DMS114 treated with DMSO at 0.1 percent for 48 hours (cell line): Measurements from ENCODE around the gene NUP205.

Experiments used
- DNase-seq: peaks from one replicate; lab custom pipeline; 2025; ENCODE audit not compliant: unreplicated experiment; lab: John Stamatoyannopoulos, UW

Gene NUP205, protein sequence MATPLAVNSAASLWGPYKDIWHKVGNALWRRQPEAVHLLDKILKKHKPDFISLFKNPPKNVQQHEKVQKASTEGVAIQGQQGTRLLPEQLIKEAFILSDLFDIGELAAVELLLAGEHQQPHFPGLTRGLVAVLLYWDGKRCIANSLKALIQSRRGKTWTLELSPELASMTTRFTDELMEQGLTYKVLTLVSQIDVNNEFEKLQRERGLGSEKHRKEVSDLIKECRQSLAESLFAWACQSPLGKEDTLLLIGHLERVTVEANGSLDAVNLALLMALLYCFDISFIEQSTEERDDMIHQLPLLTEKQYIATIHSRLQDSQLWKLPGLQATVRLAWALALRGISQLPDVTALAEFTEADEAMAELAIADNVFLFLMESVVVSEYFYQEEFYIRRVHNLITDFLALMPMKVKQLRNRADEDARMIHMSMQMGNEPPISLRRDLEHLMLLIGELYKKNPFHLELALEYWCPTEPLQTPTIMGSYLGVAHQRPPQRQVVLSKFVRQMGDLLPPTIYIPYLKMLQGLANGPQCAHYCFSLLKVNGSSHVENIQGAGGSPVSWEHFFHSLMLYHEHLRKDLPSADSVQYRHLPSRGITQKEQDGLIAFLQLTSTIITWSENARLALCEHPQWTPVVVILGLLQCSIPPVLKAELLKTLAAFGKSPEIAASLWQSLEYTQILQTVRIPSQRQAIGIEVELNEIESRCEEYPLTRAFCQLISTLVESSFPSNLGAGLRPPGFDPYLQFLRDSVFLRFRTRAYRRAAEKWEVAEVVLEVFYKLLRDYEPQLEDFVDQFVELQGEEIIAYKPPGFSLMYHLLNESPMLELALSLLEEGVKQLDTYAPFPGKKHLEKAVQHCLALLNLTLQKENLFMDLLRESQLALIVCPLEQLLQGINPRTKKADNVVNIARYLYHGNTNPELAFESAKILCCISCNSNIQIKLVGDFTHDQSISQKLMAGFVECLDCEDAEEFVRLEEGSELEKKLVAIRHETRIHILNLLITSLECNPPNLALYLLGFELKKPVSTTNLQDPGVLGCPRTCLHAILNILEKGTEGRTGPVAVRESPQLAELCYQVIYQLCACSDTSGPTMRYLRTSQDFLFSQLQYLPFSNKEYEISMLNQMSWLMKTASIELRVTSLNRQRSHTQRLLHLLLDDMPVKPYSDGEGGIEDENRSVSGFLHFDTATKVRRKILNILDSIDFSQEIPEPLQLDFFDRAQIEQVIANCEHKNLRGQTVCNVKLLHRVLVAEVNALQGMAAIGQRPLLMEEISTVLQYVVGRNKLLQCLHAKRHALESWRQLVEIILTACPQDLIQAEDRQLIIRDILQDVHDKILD (N-terminal part only)

GRCh38 chr7:135557455-135558336, at the start of gene NUP205:
NUP205 (plus strand) TSS chr7:135557917; CDS start chr7:135557945, 28 bp downstream.
- peak; percentile 80 for DNase-seq

DNA sequence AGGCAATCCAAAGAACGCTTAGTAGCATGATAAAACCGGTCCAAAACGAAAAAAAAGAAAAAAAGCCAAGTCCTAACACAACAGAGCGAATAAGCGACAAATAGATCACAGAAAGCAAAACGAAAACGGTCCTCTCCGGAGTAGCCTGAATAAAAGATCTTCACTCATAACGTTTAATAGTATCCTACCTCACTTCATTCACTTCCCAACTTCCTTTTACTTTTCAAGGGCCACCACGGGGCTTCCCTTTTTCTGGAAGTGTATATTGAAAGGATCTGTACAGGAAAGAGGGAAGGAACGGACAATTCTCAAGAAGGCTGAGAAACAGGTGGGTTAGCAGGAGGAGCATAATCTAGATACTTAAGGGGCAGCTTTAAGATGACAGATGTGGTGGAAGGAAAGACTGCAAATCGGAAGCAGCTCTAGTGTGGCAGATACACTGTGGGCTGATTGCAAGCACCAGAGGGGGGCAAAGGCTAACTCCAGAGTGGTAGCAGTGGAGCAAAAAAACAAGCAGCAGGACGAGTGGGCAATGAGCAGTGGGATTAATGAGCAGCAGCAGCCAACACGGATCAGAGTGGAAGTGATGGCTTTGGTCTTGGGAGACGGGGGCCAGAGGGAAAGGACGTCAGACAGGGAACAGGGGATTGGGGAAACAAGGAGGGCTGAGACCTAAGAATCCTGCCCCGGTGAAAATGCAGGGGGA, 48.7 kb upstream of the NUP205 start:
- DNase-seq: peak; percentile 37

DNA sequence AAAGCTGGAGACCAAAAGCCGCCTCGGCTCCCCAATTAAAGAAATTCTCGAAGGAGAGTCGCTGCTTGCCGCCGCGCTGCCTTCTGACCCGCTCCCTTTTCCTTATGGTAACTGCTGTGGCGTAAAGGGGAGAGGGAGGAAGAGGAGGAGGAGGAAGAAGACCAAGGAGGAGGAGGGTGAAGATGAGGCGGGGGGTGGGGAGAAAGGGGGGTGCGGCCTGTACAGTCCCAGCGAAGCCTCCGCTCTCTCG, 48.2 kb upstream of the NUP205 start:
- no peak for DNase-seq

- peak; percentile 93 for DNase-seq
Observed at GRCh38 chr7:135509839-135510591, 47.7 kb upstream of the NUP205 start, which contains the start of gene CNOT4. CNOT4 (minus strand) TSS chr7:135510102; CDS start chr7:135438331, 71,771 bp downstream.

GRCh38 chr7:135510592-135511183, 47.0 kb upstream of the NUP205 start:
- DNase-seq: no peak

GRCh38 chr7:135512135-135512887, 45.4 kb upstream of the NUP205 start:
- DNase-seq: peak; percentile 69

GRCh38 chr7:135514856-135515255, 42.9 kb upstream of the NUP205 start:
- DNase-seq: no peak

GRCh38 chr7:135517060-135517459, 40.7 kb upstream of the NUP205 start:
- DNase-seq: no peak

GRCh38 chr7:135518748-135519147, 39.0 kb upstream of the NUP205 start:
- DNase-seq: no peak

DNA sequence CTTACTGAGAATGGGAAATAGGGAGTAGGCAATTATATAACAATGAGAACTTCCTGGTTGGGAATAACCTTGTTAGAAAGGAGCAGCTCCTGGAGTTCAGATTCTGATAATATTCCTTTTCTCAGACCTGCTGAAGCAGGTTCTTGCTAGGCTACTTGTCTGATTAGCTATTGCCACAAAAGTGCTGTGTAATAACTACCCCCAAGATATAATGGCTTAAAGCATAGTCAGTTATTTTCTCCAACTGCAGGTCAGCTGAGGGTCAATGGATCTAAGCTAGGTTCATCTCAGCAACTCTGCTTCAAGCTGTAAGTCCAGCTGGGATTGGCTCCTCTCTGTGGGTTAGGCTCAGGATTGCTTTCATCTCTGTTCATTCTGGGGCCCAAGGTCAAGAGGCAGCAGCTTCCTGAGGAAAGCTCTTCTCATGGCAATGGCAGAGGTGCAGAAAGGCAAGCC, 38.5 kb upstream of the NUP205 start:
- DNase-seq: no peak

DNA sequence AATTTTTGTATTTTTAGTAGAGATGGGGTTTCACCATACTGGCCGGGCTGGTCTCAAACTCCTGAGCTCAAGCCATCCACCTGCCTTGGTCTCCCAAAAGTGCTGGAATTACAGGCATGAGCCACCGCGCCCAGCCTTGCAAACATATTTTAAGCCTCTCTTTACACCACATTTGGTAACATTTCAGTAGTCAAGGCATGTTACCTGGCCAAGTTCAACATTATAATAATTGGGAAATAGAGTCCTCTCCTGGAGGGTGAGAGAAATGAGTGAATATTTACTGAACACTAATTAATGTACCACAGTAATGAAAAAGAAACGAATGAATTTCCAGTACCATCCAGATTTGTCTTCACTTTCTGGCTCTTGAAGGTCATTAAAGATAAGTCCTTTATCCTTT, 37.8 kb upstream of the NUP205 start:
- no peak for DNase-seq

DNA sequence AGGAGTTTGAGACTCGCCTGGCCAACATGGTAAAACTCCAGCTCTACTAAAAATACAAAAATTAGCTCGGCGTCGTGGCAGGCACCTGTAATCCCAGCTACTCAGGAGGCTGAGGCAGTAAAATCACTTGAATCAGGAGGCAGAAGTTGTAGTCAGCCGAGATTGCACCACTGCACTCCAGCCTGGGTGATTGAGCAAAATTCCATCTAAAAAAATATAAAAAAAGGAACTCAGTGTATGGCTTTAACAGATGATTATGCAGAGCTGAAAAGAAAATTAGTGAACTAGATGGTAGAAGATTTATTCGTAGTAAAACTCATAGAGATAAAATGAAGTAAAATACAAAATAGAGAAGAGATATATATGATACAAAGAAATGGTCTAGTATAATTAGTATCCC, 35.2 kb upstream of the NUP205 start:
- DNase-seq: no peak

GRCh38 chr7:135523146-135523545, 34.6 kb upstream of the NUP205 start:
- no peak for DNase-seq

DNA sequence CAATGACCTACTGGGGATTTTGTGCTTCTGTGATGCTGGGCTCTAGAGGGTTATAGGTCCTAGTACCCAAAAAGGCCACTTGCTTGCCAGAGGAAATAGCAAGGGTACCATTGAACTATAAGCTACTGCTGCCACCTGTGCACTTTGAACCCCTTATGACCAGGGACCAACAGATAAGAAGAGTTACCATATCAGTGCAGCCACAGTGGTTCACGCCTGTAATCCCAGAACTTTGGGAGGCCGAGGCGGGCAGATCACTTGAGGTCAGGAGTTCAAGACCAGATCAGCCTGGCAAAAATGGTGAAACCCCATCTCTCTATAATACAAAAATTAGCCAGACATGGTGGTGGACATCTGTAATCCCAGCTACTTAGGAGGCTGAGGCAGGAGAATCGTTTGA, 32.3 kb upstream of the NUP205 start:
- no peak for DNase-seq

GRCh38 chr7:135527025-135527424, 30.7 kb upstream of the NUP205 start:
- DNase-seq: no peak

GRCh38 chr7:135536150-135536549, 21.6 kb upstream of the NUP205 start:
- DNase-seq: no peak

DNA sequence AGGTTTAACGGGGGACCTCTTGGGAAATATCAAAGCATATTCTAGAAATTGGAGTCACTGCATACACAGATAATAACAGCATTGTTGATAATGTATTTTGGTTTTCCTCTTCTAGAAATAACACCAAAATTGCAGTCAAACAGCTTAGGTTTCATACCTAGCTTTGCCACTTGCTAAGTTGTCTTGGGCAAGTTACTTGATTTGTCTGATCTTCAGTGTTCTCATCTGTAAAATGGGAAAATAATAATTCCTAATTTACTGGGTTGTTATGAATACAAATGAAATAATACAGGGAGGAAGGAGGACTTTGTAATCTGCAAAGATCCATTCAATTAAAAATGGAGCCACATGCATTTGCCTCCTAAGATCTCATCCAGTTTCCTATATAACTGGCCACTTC, 20.3 kb upstream of the NUP205 start:
- DNase-seq: no peak

DNA sequence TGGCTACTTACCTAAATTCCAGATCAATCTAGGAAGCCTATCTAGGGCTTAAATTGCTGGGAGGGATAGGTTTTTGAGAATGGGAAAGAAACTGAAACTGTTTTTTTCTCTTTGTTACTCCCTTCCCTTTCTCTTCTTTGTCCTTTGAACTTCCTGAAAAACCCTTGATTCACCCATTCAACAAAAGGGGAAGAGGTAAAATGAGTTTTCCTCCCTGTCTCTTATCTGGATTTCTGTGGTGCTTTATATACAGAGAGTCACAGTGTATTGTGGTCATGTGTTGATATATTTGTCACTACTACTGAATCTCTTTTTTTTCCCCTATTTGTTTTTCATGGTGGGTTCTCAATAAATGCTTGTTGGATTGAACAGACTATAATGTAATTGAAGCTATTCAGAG, 19.8 kb upstream of the NUP205 start:
- DNase-seq: no peak
